Neural progenitor cell (in vitro differentiated cells): Measurements from ENCODE around the gene TLE4. TPM values are rescaled to one million over a fixed set of nuclear protein-coding genes. Genes with fewer than 3 reads are reported as not detected.

Experiments used
- DNase-seq: peaks from one replicate; pipeline ENCODE4 v3.0.0-alpha.2; 2016; ENCODE audit warnings: low spot score
- H2AFZ ChIP-seq: fragments of 200-600 bp; sonication (generic); replicated peaks from 2 replicates; pipeline ENCODE4 v1.6.1; 2016; ENCODE audit warnings: antibody characterized with exemption
- H3F3A ChIP-seq: fragments of 200-600 bp; sonication (generic); 2 replicates; pipeline ENCODE4 v1.6.1; 2016; ENCODE audit warnings: antibody characterized with exemption, low read depth
- H3K27ac ChIP-seq: fragments of 200-600 bp; sonication (generic); 2 replicates; pipeline ENCODE4 v1.5.1; 2016; ENCODE audit warnings: mild to moderate bottlenecking
- H3K27me3 ChIP-seq: fragments of 200-600 bp; sonication (generic); 2 replicates; pipeline ENCODE4 v1.6.1; 2016; ENCODE audit warnings: mild to moderate bottlenecking, moderate library complexity
- H3K36me3 ChIP-seq: fragments of 200-600 bp; sonication (generic); 2 replicates; pipeline ENCODE4 v1.5.1; 2016
- H3K4me1 ChIP-seq: fragments of 200-600 bp; sonication (generic); 2 replicates; pipeline ENCODE4 v1.6.1; 2016; ENCODE audit warnings: mixed run types
- H3K4me2 ChIP-seq: fragments of 200-600 bp; sonication (generic); 2 replicates; pipeline ENCODE4 v1.6.1; 2016
- H3K4me3 ChIP-seq: fragments of 200-600 bp; sonication (generic); 2 replicates; pipeline ENCODE4 v1.5.1; 2016
- H3K79me2 ChIP-seq: fragments of 200-600 bp; sonication (generic); 2 replicates; pipeline ENCODE4 v1.6.1; 2016; ENCODE audit warnings: low read depth
- H3K9ac ChIP-seq: fragments of 200-600 bp; sonication (generic); 2 replicates; pipeline ENCODE4 v1.6.1; 2016
- H3K9me3 ChIP-seq: fragments of 200-600 bp; sonication (generic); 2 replicates; pipeline ENCODE4 v1.5.1; 2016; ENCODE audit warnings: low read depth
- H4K20me1 ChIP-seq: fragments of 200-600 bp; sonication (generic); 2 replicates; pipeline ENCODE4 v1.6.1; 2016; ENCODE audit warnings: low read depth
- H3K27ac Mint-ChIP-seq: 3 replicates; pipeline ENCODE4 v1.8.0; 2021; ENCODE audit warnings: mixed read lengths
- H3K27me3 Mint-ChIP-seq: 2 replicates; pipeline ENCODE4 v1.8.0; 2022; ENCODE audit warnings: low read depth, mild to moderate bottlenecking, inconsistent platforms, moderate library complexity, mixed read lengths; ENCODE audit not compliant: insufficient read depth
- H3K36me3 Mint-ChIP-seq: 3 replicates; pipeline ENCODE4 v1.8.0; 2021; ENCODE audit warnings: mixed read lengths
- H3K4me1 Mint-ChIP-seq: 3 replicates; pipeline ENCODE4 v1.8.0; 2021; ENCODE audit warnings: mixed read lengths
- H3K4me3 Mint-ChIP-seq: 3 replicates; pipeline ENCODE4 v1.8.0; 2021; ENCODE audit warnings: mild to moderate bottlenecking, moderate library complexity, mixed read lengths
- H3K9me3 Mint-ChIP-seq: 3 replicates; pipeline ENCODE4 v1.8.0; 2020; ENCODE audit warnings: mixed read lengths
- EZH2 ChIP-seq: fragments of 200-600 bp; sonication (generic); IDR thresholded peaks from 2 replicates; pipeline ENCODE4 v1.6.1; 2017; ENCODE audit warnings: antibody characterized with exemption, mild to moderate bottlenecking, moderate library complexity
- EZH2phosphoT487 ChIP-seq: fragments of 200-600 bp; sonication (generic); IDR thresholded peaks from 2 replicates; pipeline ENCODE4 v1.6.1; 2017; ENCODE audit warnings: antibody characterized with exemption
- total RNA-seq: library from RNA; depleted of rRNA; stranded (reverse); fragments of >200 nt; gene quantifications from 2 replicates; pipeline ENCODE4 v1.2.3, GENCODE V29; 2015; ENCODE audit warnings: low replicate concordance
- TF ChIP-seq, protein P1 (sequence below): fragments of 200-600 bp; sonication (generic); IDR thresholded peaks from 2 replicates; pipeline ENCODE4 v1.5.1; 2017; ENCODE audit warnings: antibody characterized with exemption, mild to moderate bottlenecking

Gene TLE4
- total RNA-seq, 1 donor from 2014 or later: 265 TPM

DNA sequence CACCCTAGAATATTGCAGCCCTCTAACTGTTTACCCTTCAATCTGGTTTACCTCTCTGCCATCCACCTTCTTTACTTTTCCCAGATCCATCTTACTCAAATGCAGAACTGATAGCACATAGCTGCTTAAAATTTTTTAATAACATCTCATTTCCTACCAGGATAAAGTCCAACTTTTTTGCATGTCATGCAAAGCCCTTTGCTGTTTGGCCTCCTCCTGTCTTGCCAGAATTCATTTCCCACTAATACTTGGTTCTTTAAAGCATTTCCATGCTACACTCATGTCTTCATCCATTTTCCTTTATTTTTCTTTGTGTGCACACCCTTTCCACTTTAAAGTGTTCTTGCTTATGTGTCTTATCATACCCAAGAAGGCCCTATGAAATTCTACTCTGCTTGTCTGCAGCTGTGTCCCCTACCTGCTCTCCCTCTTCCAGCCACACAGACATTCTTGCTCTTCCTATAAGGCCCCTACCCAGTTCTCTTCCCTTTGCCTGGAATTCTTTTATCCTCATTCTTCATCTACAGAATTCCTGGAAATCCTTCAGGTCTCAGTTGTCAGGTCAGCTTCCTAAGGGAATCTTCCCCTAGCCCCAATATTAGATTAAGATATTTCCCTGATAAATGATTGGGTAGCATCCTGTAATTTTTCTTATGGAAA, 50.3 kb downstream of the TLE4 start:
- no peak overlapping the region for H2AFZ ChIP-seq
- DNase-seq: no peak
- peaks cover 97% of the 10 kb centered on the region for H4K20me1 ChIP-seq
- Mint-ChIP-seq H3K4me3 (no peak overlapping the region), H3K9me3 (peaks cover 8% of the 10 kb centered on the region), H3K27ac (peak overlapping the region; percentile 21), H3K27me3 (no peaks in the 10 kb centered on the region), H3K4me1 (peaks cover 44% of the 10 kb centered on the region), H3K36me3 (peaks cover 54% of the 10 kb centered on the region)
- H3K4me3 ChIP-seq: no peak overlapping the region
- no peaks in the 10 kb centered on the region for H3K27me3 ChIP-seq
- peak overlapping the region; percentile 74 for H3K27ac ChIP-seq
- H3K4me2 ChIP-seq: peak overlapping the region; percentile 45
- H3F3A ChIP-seq: peaks cover 23% of the 10 kb centered on the region
- peaks cover 73% of the 10 kb centered on the region for H3K4me1 ChIP-seq
- TF ChIP-seq, protein P1, sequence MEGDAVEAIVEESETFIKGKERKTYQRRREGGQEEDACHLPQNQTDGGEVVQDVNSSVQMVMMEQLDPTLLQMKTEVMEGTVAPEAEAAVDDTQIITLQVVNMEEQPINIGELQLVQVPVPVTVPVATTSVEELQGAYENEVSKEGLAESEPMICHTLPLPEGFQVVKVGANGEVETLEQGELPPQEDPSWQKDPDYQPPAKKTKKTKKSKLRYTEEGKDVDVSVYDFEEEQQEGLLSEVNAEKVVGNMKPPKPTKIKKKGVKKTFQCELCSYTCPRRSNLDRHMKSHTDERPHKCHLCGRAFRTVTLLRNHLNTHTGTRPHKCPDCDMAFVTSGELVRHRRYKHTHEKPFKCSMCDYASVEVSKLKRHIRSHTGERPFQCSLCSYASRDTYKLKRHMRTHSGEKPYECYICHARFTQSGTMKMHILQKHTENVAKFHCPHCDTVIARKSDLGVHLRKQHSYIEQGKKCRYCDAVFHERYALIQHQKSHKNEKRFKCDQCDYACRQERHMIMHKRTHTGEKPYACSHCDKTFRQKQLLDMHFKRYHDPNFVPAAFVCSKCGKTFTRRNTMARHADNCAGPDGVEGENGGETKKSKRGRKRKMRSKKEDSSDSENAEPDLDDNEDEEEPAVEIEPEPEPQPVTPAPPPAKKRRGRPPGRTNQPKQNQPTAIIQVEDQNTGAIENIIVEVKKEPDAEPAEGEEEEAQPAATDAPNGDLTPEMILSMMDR: no peak
- no peak for TF ChIP-seq EZH2phosphoT487
- no peak for TF ChIP-seq EZH2
- H3K36me3 ChIP-seq: no peaks in the 10 kb centered on the region
- peaks cover 98% of the 10 kb centered on the region for H3K79me2 ChIP-seq
- H3K9ac ChIP-seq: no peak overlapping the region
- no peaks in the 10 kb centered on the region for H3K9me3 ChIP-seq

DNA sequence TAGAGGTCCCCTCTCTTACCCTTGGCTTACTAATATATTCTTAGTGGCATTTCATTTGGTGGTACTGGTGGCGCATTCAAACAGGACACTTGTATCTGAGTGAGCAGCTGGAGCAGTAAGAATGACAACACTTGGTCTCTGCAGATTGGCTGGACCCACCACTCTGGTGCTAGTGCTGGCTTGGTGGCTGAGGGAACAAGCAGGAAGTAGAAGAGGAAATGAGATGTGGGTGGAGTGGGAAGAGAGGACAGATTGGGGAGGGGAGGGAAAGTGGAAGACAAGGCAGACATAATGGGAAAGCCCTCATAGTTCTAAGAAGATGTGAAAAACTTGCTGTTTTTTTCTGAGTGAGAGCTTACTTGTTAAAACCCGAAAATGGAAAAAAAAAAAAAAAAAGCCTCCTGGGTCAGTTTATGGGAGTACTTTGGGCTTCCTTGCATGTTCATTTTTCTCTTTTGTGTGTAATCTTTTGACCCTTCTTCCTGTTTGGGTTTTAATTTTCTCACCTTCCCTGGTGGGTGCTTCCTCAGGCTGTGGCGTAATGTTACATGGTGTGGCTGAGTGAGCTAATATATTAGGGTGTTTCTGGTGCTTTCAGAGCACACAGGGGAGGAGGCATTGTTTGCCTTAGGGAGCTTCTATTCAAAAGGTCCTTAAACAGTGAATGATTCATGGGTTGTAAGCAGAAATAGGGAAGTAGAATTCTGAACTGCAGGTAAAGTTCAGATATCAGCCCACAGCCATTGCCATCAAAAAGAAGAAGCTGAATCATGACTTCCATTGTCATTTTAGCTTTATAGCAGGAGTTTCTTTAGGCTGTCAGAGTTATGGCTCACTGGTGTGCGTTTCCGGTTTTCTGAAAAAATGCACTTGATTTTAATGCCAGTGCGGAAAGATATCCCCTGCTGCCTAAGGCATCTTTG, 52.3 kb downstream of the TLE4 start:
- Histone ChIP-seq H3K4me3 (no peak overlapping the region), H4K20me1 (peaks cover 95% of the 10 kb centered on the region)
- H3K4me3 Mint-ChIP-seq: no peak overlapping the region

DNA sequence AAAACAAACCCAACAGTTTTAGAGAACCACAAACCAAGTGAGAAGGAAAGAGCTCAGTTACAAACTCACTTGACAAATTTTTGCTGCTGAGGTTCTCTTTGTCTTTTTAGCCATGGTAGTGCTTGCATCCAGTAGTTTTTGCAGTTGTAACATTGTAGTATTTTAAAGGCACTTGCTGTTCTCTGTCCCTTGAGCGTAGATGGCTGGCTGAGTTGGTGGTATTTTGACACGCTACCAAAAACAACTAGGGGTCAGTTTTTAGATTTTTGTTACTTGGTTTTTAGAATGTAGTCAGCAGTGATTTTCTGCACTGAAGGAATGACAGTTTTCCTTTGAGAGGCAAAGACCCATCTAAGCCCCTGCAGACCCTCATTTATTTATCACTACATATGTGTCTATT, 58.0 kb downstream of the TLE4 start:
- DNase-seq: no peak
- Histone ChIP-seq H3K4me2 (peak overlapping the region; percentile 30), H2AFZ (no peak overlapping the region), H3K27ac (peak overlapping the region; percentile 27), H3F3A (no peaks in the 10 kb centered on the region), H3K4me3 (no peak overlapping the region), H3K9me3 (no peaks in the 10 kb centered on the region), H3K4me1 (peaks cover 76% of the 10 kb centered on the region), H3K9ac (no peak overlapping the region), H4K20me1 (peaks cover 95% of the 10 kb centered on the region), H3K79me2 (peaks cover 98% of the 10 kb centered on the region), H3K36me3 (peaks cover 13% of the 10 kb centered on the region), H3K27me3 (no peaks in the 10 kb centered on the region)
- peaks cover 70% of the 10 kb centered on the region for H3K4me1 Mint-ChIP-seq
- peak overlapping the region; percentile 55 for H3K27ac Mint-ChIP-seq
- H3K9me3 Mint-ChIP-seq: peaks cover 4% of the 10 kb centered on the region
- peaks cover 29% of the 10 kb centered on the region for H3K36me3 Mint-ChIP-seq
- TF ChIP-seq EZH2: no peak
- TF ChIP-seq EZH2phosphoT487: no peak
- TF ChIP-seq, protein P1: no peak
- H3K4me3 Mint-ChIP-seq: peak overlapping the region; percentile 11
- no peaks in the 10 kb centered on the region for H3K27me3 Mint-ChIP-seq

More for the DNA sequence above, 52.3 kb downstream of the TLE4 start:
- Histone ChIP-seq H3K27ac (peak overlapping the region; percentile 74), H3K4me2 (peak overlapping the region; percentile 45), H3F3A (peaks cover 23% of the 10 kb centered on the region), H3K36me3 (peaks cover 6% of the 10 kb centered on the region), H3K27me3 (no peaks in the 10 kb centered on the region), H3K4me1 (peaks cover 83% of the 10 kb centered on the region), H3K9me3 (no peaks in the 10 kb centered on the region), H3K9ac (no peak overlapping the region), H3K79me2 (peaks cover 98% of the 10 kb centered on the region), H2AFZ (no peak overlapping the region)
- Mint-ChIP-seq H3K27ac (peak overlapping the region; percentile 82), H3K9me3 (peaks cover 8% of the 10 kb centered on the region), H3K36me3 (peaks cover 52% of the 10 kb centered on the region), H3K4me1 (peaks cover 56% of the 10 kb centered on the region), H3K27me3 (no peaks in the 10 kb centered on the region)
- DNase-seq: no peak
- TF ChIP-seq EZH2phosphoT487: no peak
- TF ChIP-seq, protein P1: no peak
- no peak for TF ChIP-seq EZH2
